Measurements from ENCODE around the gene KRT7.

The KRT7 gene

DNA sequence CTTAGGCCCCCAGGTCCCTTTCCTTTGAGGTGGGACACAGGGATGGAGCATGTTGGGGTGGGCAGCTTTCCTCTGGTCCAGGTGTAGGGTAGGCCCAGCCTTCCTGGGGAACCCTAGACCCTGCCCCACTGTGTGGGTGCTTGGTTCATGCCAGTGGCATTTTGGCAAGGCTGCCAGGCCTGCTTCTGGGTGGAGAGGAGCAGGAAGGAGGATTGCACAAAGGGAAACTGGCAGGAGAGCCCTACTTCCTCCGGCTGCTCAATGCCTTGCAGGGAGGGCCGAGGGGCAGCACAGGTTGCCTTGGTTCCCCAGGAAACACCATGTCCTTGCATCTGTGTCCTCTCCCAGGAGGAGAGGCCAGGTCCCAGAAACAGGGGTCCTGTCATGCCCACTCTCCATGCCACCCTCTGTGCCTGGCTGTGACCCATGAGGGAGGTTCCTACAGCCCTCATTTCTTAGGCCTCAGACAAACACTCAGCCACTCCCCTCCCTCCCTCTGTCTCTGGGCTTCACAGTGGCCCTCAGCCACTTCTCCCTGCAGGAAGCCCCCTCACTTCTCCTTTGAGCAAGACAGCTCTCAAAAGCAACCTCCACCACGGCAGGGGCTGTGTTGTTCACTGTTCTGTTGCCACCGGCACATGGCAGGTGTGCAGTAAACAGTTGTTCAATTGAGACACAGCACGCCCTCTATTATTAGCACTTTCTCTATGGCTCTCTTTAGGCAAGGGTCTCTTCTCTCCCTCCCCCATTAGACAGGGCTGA, 34.4 kb upstream of the KRT7 start:
- TF ChIP-seq POLR2AphosphoS5 (IDR thresholded peaks at IDR 0.05; ENCODE audit: low read depth, low read length) (no peak), SIN3A (IDR thresholded peaks at IDR 0.05; ENCODE audit: borderline replicate concordance, insufficient read depth, low read length) (no peak), TAF1 (IDR thresholded peaks at IDR 0.05; ENCODE audit: borderline replicate concordance, insufficient read depth, low read length) (no peak), FOXP2 (optimal IDR thresholded peaks at IDR 0.05; ENCODE audit: borderline replicate concordance, extremely low read depth, extremely low read length, insufficient read depth) (no peak)
- TF ChIP-seq, protein P1, sequence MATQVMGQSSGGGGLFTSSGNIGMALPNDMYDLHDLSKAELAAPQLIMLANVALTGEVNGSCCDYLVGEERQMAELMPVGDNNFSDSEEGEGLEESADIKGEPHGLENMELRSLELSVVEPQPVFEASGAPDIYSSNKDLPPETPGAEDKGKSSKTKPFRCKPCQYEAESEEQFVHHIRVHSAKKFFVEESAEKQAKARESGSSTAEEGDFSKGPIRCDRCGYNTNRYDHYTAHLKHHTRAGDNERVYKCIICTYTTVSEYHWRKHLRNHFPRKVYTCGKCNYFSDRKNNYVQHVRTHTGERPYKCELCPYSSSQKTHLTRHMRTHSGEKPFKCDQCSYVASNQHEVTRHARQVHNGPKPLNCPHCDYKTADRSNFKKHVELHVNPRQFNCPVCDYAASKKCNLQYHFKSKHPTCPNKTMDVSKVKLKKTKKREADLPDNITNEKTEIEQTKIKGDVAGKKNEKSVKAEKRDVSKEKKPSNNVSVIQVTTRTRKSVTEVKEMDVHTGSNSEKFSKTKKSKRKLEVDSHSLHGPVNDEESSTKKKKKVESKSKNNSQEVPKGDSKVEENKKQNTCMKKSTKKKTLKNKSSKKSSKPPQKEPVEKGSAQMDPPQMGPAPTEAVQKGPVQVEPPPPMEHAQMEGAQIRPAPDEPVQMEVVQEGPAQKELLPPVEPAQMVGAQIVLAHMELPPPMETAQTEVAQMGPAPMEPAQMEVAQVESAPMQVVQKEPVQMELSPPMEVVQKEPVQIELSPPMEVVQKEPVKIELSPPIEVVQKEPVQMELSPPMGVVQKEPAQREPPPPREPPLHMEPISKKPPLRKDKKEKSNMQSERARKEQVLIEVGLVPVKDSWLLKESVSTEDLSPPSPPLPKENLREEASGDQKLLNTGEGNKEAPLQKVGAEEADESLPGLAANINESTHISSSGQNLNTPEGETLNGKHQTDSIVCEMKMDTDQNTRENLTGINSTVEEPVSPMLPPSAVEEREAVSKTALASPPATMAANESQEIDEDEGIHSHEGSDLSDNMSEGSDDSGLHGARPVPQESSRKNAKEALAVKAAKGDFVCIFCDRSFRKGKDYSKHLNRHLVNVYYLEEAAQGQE (IDR thresholded peaks at IDR 0.05; ENCODE audit: insufficient read depth in 1 of 2, low read depth in 2 of 2, low read length in 2 of 2), result no peak

DNA sequence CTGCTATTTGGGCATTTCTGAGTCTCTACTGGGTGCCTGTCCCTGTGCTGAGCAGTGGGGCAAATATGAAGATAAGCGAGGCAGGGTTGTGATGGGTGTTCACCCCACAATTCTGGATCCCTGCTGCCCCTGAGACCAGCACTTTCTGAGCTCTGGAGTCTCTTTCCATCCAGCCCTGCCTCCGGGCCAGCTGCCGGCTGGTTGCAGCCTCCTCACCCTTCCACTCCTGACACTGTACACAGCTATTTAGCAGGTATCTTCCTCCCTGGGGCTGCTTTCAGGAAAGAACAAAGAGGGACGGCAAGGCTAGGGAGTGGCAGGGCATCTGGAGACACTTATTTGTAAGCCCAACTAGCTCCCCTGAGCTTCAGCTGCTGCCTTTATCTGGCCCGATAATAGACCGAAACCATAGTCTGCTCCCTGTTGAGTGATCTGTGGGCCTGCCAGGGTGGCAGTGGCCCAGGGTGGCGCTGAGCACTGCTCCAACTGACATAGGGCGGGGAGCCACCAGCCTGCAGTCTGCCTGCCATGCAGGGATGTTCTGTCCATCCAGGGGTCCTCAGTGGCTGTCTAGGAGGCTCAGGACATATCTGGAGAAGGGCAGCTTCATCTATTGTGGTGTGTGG, 33.6 kb upstream of the KRT7 start:
- TF ChIP-seq SIN3A (IDR thresholded peaks at IDR 0.05; ENCODE audit: borderline replicate concordance, insufficient read depth, low read length) (no peak), TAF1 (IDR thresholded peaks at IDR 0.05; ENCODE audit: borderline replicate concordance, insufficient read depth, low read length) (no peak), FOXP2 (optimal IDR thresholded peaks at IDR 0.05; ENCODE audit: borderline replicate concordance, extremely low read depth, extremely low read length, insufficient read depth) (no peak), POLR2AphosphoS5 (IDR thresholded peaks at IDR 0.05; ENCODE audit: low read depth, low read length) (no peak)
- TF ChIP-seq, protein P1 (IDR thresholded peaks at IDR 0.05; ENCODE audit: insufficient read depth in 1 of 2, low read depth in 2 of 2, low read length in 2 of 2), result no peak

DNA sequence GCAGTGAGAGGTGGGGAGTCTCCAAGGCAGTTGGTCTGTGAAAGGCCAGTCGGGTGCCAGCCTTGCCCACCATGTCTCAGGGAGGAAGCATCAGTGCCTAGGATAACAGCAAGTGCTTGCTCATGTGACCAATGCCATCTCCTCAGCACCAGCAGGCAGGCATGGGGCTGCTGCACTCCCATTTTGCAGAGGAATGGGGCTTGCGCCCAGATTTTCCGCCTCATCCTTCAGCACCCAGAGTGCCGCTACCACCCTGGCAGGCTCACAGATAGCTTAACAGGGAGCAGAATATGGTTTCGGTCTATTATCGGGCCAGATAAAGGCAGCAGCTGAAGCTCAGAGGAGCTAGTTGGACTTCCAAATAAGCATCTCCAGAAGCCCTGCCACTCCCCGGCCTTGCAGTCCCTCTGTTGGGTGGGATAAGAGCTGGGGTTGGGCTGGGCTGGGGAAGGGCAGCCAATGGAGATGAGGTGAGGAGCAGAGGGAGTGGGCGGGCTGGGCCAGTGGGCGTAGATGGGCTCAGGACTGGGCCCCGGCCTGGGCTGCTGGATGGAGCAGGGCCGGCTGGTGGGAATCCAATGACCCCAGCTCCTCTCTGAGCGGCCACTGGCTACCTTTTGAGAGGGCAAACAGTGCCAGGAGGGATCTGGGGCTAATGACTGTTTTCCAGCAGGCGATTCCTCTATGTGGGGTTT, 32.8 kb upstream of the KRT7 start:
- TF ChIP-seq SIN3A (IDR thresholded peaks at IDR 0.05; ENCODE audit: borderline replicate concordance, insufficient read depth, low read length) (no peak), FOXP2 (optimal IDR thresholded peaks at IDR 0.05; ENCODE audit: borderline replicate concordance, extremely low read depth, extremely low read length, insufficient read depth) (no peak), POLR2AphosphoS5 (IDR thresholded peaks at IDR 0.05; ENCODE audit: low read depth, low read length) (no peak), TAF1 (IDR thresholded peaks at IDR 0.05; ENCODE audit: borderline replicate concordance, insufficient read depth, low read length) (no peak)
- TF ChIP-seq, protein P1 (IDR thresholded peaks at IDR 0.05; ENCODE audit: insufficient read depth in 1 of 2, low read depth in 2 of 2, low read length in 2 of 2), result no peak

DNA sequence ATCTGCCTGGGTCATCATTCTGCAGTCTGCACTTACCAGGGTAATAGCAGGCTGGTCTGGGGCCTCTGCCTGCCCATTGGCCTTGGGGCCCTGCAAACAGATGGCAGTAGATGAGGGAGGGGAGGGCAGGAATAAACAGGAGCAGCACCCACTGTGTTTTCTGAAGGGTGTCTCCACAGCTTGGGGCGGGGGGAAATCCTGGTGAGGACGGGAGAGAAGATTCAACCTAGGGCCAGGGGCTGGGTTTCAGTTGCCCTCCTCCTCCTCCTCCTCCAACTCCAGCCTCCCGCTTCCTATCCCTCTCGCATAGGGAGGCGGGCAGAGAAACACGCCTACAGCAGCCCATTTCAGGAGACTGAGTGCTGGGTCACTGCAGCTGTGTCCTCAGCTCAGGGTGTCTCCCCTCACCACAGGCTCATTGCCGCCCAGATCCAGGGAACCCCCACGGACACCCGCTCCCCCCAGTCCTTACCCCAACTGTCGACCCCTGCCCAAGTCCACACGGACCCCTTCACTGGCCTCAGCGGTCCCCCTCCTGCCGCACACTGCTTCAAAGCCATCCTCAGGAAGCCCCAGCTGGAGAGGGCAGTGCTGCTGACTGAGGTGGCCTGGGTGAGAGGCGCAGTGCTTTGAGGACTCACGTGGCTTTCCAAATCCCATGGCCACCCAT, 32.1 kb upstream of the KRT7 start:
- TF ChIP-seq, protein P1 (IDR thresholded peaks at IDR 0.05; ENCODE audit: insufficient read depth in 1 of 2, low read depth in 2 of 2, low read length in 2 of 2), result no peak
- no peak for TF ChIP-seq POLR2AphosphoS5 (IDR thresholded peaks at IDR 0.05; ENCODE audit: low read depth, low read length)
- TF ChIP-seq FOXP2 (optimal IDR thresholded peaks at IDR 0.05; ENCODE audit: borderline replicate concordance, extremely low read depth, extremely low read length, insufficient read depth), result no peak
- TF ChIP-seq TAF1 (IDR thresholded peaks at IDR 0.05; ENCODE audit: borderline replicate concordance, insufficient read depth, low read length), result no peak
- no peak for TF ChIP-seq SIN3A (IDR thresholded peaks at IDR 0.05; ENCODE audit: borderline replicate concordance, insufficient read depth, low read length)
